SK-N-SH (cell line): ENCODE measurements around the gene HSPB2.
"Not testable (repeated sequence)": the region's sequence is repeated elsewhere in the genome, so short reads cannot be mapped to it uniquely, and the experiment has no call there.

Experiments used
- CTCF ChIP-seq: fragments of 200-600 bp; sonication (generic); IDR thresholded peaks from 2 replicates; pipeline ENCODE4 v1.6.1; 2017; ENCODE audit warnings: antibody characterized with exemption, mild to moderate bottlenecking, moderate library complexity
- TEAD4 ChIP-seq: IDR thresholded peaks from 2 replicates; pipeline ENCODE4 v1.4.0; 2012; ENCODE audit warnings: mild to moderate bottlenecking, borderline replicate concordance; ENCODE audit not compliant: insufficient read depth
- TF ChIP-seq, protein P1 (sequence below): IDR thresholded peaks from 2 replicates; pipeline ENCODE4 v1.4.0; 2012; ENCODE audit warnings: low read depth

DNA sequence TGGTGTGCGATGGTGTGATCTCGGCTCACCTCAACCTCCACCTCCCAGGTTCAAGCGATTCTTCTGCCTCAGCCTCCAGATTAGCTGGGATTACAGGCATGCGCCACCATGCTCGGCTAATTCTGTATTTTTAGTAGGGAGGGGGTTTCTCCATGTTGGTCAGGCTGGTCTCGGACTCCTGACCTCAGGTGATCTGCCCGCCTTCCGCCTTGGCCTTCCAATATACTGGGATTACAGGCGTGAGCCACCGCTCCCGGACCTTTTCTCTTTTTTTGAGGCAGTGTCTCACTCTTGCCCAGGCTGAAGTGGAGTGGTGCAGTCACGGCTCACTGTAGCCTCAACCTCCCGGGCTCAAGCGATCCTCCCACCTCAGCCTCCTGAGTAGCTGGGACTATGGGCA lies 20.6 kb downstream of the HSPB2 start:
- not testable (repeated sequence) for TF ChIP-seq CTCF, TEAD4
- TF ChIP-seq, protein P1, sequence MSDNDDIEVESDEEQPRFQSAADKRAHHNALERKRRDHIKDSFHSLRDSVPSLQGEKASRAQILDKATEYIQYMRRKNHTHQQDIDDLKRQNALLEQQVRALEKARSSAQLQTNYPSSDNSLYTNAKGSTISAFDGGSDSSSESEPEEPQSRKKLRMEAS = not testable (repeated sequence)
